Right kidney (tissue), 1 donor: Measurements from ENCODE around the gene FBLN5.
"Not testable (repeated sequence)": the region's sequence is repeated elsewhere in the genome, so short reads cannot be mapped to it uniquely, and the experiment has no call there.

Experiments
- DNase-seq: peaks from one replicate; pipeline ENCODE4 v3.0.0-alpha.2; 2016

FBLN5 gene

DNA sequence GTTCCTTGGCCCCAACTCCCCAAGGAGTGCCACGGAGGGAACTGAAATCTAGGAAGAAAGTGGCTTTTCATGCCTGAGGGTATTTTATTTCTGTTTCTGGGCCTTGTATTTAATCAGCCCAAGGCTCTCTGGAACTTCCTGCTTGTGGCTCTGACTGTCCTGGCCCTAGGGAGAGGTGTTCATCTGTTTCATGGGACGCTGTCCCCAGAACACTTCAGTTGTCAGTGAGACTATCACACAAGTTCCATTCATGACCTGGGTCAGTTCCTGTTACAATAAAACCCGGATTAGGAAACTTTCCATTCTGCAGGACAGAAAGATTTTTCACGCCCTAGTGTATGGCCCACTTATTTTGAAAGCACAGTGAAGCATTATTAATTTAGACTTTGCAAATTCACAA is 61.7 kb downstream of the FBLN5 start:
- DNase-seq = no peak

DNA sequence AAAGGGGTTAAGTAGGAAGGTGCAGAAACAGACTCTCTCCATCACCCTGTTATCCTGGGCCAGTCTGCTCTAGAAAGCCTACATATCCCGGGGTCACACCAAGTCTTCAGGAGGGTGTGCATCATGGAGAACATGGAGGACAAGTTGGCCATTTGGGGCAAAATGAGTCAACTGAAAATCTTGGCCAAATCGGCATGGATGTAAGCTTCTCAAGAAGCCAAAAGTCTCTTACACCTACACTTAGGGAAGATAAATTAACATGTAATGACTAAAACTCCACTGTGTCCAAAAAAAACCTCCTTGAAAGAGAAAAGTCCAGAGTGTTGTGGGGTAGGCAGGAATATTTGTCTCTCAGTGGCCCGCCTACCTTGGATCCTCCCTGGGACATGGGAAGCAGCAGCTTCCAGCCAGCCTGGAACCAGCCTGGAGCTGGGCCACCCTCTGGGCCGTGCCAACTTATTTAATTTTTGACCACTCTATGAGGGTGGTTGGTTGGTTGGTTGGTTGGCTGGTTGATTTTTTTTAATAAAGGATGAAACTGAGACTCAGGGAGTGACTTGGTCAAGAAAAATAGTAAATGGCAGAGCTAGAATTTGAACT is 62.3 kb downstream of the FBLN5 start:
- no peak for DNase-seq

DNA sequence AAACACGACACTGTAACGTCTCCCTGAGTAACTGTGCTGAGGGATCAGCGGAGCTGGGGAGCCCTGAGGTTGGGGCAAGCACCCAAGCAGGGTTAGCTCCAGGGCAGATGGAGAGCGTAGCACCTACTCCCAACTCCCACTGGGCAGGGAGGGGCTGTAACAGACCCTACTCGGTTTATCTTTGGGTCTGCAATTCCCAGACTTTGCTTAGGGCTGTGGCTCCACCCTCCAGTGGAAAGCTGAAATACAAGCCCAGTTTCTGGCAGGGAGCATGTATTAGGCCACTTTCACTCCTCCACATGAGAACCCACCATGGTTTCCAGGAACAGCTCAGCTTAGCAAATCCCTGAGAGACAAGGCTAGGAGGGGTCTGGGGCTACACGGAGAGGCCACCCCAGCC is 62.8 kb downstream of the FBLN5 start:
- DNase-seq = no peak

DNA sequence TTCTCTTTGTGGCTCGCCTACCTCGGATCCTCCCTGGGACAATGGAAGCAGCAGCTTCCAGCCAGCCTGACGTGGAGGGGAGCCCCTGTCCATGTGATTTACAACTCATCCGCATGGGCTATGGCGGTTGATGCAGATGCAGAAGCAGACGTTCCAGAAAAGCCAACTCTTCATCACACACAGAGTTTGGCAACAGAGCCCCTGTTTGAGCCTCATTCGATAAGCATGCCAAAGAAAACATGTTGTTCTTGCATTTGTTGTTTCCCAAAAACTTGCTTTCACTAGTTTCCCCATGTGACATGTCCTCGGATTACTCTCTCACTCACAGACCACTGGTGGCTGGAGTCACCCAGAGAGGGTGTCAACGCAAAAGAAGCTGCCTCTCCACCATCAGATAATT is 63.7 kb downstream of the FBLN5 start:
- DNase-seq = no peak

DNA sequence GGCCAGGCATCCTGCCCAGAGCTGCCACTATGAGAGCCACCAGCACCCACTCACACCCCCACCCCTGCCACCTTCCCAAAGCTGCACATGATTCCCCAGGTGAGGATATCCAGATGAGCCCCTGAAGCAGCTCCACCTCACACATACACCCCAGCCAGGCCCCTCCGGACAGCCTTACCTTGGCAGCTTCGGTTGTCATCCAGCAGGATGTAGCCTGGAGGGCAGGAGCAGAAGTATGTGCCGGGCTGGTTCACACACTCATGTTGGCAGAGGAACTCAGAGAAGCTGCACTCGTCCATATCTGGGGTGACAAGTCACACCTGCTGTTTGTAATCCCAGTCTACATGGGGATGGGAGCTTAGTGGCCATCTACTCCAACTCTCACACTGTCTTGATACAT is 64.7 kb downstream of the FBLN5 start:
- DNase-seq = no peak

DNA sequence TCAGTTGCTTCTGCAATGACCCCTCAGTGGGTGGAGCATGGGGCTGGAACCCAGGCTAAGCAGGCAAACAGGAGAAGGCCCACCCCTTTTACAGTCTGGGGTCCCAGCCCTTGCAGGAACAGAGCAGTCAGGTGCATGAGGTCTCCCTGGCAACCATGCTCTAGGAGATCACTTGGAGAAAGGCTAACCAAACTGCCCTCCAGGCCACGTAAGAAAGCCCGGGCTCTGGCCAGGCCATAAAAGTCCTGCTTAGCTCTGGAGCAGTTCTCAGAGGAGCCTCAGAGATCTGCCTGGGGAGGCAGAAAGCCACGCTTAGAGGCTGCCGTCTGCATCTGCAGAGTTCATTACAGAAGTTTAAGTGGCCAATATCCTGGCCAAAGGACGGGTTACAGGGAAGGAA is 65.1 kb downstream of the FBLN5 start:
- no peak for DNase-seq

DNA sequence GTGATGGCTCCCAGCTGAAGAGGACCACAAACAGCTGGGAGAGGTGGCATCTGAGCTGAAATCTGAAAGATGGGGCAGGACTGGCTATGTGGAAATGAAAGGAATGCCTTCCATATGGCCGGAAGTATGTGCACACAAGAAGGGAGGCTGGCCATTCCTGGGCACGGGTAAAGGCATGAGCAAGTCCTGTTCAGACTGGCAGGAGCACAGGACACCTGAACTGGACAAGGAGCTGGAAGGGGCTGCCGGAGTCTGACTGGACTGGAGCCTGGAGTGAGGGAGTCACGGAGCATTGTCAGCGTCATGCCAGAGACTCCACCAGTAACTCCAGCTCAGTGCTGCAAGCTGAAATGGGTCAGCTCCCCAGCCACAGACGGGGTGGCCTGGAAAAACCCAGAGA is 68.3 kb downstream of the FBLN5 start:
- no peak for DNase-seq

DNA sequence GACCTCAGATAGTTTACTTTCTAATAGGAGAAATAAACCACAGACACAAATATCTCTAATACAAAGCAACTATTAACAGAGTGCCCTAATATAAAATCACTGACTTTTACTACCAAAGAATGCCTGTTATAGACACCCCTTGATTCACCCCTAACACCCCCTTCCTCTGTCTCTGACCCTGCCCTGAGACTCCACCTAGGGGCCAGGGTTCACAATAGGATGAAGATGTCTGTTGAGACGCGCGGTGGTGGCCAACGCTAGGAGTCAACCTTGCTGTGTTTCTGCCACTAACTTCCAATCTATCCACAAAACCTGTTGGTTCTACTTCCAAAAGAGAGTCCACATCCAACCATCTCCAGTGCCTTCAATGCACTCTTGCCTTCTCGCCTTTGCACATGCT is 69.2 kb downstream of the FBLN5 start:
- no peak for DNase-seq

DNA sequence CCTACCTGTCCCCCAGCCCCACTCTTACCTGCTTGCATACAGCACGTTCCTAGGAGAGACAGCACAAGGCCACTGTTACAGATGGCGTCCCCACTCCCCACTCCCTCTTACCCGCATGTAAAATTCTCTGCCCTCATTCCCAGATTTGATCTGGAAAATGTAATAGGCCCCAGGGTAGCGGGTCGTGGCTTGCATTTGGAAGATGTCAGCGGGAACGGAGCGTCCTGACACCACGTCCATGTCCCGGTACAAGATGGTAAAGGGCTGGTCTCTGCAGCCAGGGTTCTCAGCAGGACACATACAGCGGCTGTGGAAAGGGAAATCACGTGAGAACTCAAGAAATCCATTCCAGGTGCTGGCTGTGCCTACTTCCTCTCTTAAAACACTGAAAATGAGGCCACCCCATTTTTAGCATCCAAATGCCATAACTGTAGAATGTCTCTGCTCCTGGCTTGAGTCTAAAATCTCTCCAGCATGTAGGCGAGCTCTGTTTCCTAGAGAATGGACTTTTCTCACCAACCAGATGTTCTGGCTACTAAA is 70.0 kb downstream of the FBLN5 start:
- no peak for DNase-seq

DNA sequence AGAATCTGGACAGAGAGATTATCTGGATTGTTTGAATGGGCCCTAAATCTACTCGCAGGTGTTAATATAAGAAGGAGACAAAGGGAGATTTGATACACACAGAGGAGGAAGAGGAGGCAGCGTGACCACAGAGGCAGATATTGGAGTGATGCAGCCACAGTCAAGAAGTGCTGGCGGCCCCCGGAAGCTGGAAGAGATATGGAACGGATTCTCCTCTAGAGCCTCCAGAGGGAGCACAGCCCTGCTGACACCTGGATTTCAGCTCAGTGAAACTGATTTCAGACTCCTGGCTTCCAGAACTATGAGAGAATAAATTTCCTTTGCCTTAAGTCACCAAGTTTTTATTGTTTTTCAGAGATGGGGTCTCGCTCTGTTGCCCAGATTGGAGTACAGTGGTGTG is 71.0 kb downstream of the FBLN5 start:
- no peak for DNase-seq

DNA sequence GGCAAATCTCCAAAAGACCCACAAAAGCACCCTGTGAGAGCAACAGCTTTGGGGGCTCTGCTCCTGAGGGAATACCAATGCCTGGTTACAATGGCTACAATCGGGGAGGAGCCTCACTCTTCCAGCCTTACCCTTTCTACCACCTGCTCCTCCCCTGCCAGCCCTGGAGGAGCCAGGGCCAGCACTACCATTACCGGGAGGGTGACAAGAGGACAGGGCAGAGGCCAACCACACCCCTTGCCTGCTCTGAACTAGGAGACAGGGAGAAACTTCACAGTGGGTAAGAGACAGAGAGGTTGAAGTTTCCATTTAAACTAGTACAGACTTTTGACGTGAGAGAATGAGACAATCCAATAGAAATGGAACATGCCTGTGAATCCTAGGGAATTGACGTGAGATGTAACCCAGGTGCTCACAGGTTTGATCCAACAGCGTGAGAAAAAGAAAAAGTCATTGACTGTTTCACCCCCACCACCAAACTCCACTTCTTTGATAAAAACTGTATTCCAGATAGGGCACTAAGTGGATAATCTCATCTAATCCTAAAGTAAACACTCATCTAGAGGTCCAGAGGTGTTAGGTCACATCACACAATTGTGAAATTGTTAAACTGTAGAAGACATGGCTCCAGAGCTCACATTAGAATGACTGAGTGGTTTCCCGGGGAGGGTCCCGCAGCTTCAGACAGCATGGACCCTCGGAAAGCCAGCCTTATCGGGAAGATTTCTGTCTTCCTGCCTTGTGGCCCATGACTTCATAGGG is 71.8 kb downstream of the FBLN5 start:
- DNase-seq = no peak

DNA sequence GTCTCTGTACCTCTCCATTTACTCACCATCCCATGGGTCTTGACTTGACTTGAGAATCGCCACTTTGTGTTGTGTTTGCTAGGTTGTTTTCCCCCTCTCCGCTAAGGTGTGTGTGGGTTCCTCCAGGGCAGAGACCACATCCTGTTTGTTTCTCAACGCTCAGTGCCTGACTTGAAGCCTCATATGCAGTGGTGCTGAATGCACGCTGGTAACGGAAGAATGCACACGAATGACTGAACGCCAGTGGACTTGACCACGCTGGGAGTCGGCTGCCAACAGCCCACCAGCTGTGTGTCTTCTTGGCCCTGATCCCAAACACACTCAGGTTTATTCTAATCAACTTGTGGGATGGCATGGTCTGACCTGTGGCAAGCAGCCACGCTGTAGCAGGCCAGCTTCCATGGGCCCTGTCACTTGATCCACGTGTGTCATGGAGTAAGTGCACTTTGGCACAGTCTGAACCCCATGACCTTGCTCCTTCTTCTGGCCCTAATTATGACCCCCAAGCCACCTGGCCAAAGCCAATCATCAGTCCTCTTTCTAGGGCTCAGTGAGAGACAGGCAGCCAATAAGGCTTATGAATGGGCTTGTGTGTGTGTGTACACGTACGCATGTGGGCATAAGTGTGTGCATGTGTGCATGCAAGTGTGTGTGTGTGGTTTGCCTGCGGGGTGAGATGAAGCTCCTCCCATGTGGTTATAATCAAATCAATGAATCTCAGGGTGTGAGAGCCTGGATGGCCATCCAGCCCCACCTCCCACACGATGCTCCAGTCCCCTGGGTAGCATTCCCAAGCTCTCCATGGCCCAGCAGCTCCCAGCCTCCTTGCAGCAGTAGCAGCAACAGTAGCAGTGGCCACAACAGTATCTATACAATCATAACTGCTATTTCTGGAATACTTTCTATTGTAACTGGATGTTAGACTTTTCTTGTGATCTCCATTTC is 73.8 kb downstream of the FBLN5 start:
- DNase-seq = no peak

DNA sequence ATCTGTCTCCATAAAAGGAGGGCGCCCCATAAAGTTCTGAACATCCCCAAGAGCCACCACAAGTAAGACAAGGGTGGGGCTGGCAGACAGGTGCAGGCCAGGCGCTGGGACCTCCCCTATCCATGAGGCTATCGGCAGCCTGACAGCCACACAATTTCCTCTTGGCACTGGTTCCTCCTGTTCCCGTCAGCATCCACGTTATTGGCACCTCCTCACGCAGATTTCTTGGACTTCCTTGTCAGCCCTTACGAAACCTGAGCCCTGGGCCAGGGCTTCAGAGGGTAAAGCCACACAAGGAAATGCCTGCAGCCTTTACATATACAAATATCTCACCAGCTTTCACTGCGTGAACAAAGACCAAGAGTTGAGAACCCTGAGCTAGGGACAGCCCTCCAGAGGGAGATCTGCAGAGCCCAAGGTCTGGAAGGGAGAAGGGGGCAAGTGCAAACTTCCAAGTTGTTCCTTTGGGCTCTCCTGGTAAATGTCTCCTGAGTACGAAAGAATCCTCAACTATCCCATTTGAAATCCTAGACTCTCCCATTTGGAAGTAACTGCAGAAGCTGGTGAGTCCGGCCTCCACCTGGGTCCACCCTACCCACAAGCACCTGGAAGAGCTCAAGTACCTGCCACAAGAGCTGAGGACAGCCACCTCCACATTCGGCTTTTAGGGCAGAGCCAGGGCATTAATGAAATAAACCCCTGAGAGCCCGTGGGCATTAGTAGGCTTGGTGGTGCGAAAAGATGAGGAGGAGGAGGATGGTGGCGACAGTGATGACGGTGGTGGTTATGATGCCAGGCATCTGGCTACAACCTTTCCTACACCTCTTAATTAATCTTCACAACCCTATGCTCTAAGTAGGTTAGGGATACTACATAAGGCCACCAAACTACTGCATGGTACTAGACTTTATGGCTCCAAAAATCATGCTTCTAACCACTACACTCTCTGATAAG is 74.7 kb downstream of the FBLN5 start:
- no peak for DNase-seq

DNA sequence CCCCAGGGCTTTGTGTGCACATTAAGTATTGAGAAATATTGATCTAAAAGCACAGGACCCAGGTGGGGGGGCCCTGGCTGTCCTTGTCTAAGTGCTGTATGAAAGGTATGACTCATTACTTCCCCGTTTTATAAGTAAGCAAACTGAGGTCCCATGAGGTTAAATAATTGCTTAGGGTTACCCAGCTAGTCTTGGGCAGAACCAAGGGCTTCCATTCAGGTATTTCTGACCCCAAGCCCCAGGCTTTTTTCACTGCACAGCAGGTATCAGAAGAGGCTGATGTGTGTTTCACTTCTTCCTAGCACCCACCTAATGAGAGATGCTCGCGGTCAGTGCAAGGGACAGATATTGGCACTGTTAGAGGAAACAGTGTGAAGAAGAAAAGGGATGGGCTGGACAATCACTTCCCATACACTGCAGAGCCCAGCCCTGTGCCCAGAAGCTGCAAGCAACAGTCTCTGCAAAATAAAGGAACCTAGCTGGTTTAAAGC is 75.4 kb downstream of the FBLN5 start:
- DNase-seq = no peak

DNA sequence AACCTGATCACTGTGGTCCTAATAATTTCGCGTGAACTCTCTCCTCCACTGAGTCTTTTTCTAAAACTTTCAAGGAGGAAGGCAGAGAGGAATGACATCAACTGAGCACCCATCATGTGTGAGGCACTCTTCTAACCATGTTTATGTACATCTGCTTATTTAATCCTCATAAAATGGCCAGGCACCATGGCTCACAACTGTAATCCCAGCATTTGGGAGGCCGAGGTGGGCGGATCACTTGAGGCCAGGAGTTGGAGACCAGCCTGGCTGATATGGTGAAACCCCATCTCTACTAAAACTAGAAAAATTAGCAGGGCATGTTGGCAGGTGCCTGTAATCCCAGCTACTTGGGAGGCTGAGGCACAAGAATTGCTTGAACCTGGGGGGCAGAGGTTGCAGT is 76.1 kb downstream of the FBLN5 start:
- not testable (repeated sequence) for DNase-seq

DNA sequence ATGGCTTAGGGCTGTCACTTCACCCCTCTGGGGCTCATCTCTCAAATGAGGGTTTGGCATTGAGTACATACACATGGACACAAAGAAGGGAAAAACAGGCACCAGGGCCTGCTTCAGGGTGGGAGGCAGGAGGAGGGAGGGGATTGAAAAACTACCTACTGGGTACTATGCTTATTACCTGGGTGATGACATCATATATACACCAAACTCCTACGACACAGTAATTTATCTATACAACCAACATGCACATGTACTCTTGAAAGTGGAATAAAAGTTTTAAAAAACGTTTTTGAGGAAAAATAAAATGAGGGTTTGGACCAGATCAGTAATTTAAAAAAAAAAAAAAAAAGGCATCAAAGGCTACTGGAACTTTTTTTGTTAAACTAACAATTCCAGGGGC is 76.6 kb downstream of the FBLN5 start:
- no peak for DNase-seq

DNA sequence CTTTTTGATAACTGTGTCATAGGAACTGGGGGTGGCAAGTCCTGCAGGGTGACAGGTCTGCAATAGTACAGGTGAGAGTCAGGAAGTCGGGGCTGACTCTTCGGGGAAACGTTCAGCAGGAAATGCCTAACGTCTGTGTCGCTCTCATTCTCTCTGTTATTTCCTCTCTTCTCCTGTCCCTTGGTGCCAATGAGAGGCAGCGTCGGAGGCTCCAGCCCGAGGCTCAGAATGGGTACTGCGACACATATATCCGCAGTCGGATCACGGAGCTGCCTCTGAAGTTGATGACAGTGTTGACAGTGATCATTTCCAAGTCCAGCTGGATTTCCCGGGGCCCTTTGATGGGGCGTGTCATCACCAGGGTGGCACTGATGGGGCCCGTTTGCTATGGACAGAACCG is 77.5 kb downstream of the FBLN5 start:
- no peak for DNase-seq

DNA sequence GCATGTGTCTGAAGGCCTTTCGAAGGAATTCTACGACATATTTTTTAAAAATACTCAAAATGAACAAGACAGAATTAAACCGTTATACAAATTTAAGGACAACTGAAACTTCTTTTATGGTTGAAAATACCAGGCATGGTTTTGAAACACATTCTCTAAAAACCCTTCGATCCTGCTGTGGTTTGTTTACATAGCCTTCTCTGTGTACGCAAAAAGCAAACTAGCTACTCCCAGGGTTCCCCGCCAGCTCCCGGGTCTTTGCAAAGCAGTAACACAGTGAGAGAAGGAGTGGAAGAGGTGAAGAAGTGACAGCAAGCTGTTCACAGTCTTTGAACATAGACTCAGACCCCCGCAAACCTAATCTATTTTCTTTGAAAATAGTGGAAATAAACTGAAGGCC is 77.9 kb downstream of the FBLN5 start:
- DNase-seq = no peak

DNA sequence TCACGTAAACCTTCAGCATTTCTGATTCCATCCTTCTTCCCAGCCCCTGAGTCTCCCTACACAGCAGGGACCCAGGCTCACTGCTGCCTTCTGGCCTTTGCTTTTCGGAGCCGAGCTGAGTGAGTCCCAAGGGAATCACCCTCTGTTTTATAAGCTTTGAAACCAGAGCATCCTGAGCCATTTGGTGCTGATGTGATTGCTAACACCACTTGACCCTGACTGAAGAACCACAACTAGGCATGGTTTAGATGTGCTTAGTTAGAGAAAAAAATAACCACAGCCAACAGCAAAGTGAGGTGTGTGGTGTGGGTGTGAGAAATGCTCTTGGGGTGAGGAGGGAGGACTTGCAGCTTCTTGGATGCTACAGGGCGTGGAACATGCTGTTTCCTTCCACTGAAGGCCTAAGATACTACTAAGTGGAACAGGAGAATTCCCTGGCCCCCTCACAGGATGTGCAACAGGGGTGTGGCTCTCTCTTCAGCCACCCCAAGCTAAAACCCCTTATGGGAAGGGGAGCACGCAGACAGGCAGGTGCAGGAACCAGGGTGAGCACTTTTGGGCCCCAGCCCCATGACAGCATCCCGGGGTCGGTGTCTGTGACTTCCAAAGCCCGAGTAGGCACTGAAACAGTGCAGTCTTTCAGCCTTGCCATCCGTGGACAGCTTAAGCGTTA is 80.0 kb downstream of the FBLN5 start, which contains the start of gene TC2N:
Gene TC2N, minus strand, starts transcription at position 221 of the 673 bp plus-strand sequence. CDS start 53,767 bp downstream, outside the sequence.
- DNase-seq = no peak

DNA sequence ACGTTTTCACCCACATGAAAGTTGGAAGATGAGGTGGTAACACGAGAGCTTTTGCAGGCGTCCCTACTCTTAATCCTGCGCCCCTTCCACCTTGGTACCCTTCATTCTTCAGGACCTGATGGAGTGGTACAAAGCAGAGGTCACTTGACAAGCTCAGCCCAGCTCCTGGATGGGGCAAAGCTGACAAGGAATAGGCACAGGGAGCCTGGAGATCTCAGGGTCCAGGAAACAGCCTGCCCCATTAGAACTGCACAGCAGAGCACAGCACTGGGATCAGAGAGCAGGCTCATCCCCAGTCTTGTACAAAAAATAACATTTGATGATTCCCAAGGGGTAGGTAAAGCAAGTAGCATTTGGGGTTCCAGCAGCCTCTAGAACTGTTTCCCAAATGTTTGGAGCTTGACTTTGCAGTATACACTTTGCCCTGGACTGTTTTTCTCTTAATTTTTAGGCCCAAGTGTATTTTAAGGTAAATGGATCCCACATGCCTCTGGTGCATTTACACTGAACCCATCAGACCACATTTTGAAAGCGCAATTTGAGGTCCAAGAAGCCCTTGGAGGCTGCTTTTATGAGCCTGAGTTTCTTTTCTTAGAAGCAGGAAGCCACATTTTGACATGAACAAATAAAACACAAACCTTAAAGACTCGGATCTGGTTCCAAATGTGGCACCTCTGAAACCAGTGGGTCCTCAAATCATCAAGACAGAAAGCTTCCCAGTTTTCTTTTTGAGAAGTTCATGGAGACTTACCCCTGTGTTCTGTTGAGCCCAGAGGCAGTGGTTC is 80.8 kb downstream of the FBLN5 start:
- no peak for DNase-seq
